LoVo (cell line): ENCODE results near the gene SLC6A12.

Source experiments
- DNase-seq: peaks from one replicate; pipeline ENCODE4 v3.0.0-alpha.2; 2016; ENCODE audit warnings: low spot score

The SLC6A12 gene

GRCh38 chr12:177336-177979 lies 36.5 kb downstream of the SLC6A12 start:
- DNase-seq = no peak

- peak; percentile 74 for DNase-seq
Measured at GRCh38 chr12:176321-177181, 37.4 kb downstream of the SLC6A12 start.

GRCh38 chr12:175759-176158 lies 38.2 kb downstream of the SLC6A12 start:
- no peak for DNase-seq

DNA sequence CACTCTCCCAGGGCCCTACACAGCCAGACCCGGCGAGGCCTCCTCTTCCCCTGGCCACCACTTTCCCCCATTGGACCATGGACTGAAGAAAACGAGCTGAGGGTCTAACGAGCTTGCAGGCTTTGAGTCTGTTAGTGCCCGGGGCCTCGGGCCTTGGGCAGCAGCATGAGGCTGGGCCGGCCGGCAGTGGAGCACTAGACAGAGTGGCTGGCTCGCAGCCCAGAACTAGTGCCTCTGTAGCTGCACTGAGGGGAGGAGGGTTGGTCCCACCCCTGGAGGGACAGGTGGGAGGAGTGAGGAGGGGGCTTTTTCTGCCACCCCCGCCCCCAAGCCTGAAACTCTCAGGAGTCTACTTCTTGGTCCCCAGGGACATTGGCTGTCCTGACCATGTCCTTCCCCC lies 38.7 kb downstream of the SLC6A12 start:
- no peak for DNase-seq

- DNase-seq = no peak
Measured at GRCh38 chr12:174596-174995, 39.4 kb downstream of the SLC6A12 start.

DNA sequence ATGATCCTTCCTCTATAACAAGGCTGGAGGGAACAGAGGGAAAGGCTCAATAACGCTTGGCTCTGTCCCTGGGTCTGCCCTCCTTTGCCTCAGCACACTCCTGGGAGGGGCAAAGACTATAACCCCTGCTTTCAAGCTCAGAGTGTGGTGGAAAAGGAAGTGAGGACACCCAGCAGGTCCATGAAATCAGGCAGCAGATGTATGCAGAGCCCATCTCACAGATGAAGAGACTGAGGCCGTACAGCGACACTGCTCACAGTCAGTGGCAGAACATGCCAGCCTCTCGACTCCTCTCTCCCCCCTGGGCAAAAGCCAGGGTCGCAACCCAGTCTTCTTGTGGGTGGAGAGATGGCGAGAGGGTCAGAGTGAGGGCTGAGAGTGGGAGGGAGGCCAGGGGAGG lies 39.8 kb downstream of the SLC6A12 start:
- no peak for DNase-seq

- DNase-seq = no peak
Measured at GRCh38 chr12:172732-173161, 41.2 kb downstream of the SLC6A12 start.

DNA sequence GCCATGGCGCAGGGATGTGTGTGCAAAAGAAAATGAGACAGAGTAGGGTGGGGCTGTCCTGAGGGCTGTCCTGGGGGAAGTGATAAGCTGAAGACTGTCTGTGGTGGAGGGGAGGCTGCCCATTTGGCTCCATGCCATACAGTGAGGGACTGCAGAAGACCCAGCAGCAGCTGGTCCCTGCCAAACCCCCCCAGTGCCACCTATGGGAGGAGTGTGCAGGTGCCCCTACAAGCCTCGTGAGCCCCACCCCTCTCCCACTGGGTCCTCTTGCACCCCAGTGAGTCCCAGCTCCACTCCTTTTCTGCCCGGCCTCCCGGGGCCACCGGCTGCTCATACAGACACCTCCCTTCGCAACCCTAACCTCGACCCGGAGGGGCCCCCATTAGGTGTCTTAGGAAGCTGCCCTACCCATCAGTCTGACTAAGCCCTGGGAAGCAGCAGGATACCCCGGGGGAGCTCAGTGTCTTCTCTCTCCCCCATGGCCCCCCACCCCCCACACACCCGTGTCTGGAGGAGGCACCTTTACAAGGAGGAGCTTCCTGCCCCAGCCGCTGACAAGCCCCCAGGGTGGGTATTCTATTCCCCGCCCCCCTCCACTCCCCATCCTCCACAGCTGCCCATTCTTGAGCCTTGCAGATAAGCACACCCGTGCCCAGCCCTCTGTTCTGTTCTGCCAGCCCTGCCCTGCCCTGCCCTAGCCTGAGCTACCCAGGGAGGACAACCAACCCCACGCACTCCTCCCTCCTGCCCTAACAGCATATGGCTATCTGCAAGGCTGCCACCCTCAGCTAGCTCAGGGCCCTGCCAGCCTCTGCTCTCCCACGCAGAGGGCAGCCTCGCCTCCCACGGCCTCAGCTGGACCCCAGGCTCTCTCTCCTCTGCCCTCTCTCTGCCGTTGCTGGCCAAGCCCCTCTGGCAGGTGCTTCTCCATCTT lies 41.9 kb downstream of the SLC6A12 start:
- DNase-seq = no peak

- no peak for DNase-seq
Measured at GRCh38 chr12:171276-171675, 42.7 kb downstream of the SLC6A12 start.

GRCh38 chr12:170371-171225 lies 43.4 kb downstream of the SLC6A12 start:
- no peak for DNase-seq

GRCh38 chr12:169528-170370 lies 44.2 kb downstream of the SLC6A12 start:
- no peak for DNase-seq

DNA sequence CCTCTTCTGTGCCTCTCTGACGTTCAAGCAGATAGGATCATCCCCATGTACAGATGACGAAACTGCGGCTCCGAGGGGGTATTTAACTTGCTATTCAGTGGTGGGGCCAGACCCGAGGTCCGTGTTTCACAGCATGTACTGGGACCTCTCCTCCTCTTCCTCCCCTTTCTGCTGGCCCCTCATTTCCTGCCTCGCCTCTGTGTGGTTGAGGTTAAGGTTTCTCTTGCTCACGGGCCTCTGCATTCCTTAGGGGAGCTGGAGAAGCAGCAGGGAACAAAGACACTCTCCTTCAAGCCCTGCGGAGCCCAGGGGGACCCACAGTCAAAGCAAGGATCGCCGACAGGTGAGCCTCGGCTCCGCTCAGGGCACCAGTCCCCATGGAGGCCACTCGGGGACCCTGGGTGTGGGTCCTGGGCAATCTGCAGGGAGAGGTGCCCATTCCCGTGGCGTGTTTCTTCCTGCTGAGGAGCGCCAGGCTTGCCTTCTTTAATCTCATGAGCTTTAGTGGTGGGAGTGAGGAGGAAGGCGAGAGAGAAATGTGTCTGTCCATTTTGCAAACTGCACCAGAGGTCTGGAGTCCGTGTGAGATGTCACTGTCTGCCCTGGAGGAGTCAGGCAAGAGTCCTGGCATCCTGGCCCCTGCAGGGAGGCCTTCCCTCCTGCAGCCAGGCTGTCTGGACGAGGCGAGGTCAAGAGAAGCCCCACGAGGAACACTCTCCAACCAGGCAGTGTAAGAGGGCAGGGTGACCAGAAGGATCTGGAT lies 45.0 kb downstream of the SLC6A12 start:
- no peak for DNase-seq

DNA sequence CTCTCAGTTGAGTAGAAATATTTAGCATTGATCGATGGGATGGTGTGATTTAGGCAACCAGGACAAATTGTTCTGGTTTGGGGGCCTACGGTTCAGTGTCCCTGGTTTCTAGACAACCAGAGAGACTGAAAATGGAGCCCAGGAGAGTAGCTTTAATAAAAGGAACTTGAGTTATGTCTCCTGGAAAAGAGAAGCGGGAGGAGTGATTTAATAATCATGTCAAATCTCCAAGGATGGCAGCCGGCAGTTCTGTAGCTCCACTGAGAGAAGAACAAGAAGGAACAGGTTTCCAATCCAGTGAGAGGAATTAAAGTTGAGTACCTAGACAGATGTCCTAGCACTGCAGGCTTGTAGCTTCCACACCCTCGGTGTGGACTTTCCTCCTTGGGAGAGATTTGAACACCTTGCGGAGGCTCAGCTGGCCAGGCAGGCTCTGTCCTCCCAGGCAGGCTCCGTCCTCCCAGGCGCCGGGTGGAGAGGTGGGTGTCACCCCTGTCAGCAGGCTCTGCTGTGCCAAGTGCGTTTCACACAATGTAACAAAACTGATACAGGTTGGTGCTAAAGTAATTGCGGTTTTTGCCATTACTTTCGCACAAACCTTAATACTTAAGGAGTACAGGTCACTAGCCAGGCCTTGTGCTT lies 45.9 kb downstream of the SLC6A12 start:
- no peak for DNase-seq

DNA sequence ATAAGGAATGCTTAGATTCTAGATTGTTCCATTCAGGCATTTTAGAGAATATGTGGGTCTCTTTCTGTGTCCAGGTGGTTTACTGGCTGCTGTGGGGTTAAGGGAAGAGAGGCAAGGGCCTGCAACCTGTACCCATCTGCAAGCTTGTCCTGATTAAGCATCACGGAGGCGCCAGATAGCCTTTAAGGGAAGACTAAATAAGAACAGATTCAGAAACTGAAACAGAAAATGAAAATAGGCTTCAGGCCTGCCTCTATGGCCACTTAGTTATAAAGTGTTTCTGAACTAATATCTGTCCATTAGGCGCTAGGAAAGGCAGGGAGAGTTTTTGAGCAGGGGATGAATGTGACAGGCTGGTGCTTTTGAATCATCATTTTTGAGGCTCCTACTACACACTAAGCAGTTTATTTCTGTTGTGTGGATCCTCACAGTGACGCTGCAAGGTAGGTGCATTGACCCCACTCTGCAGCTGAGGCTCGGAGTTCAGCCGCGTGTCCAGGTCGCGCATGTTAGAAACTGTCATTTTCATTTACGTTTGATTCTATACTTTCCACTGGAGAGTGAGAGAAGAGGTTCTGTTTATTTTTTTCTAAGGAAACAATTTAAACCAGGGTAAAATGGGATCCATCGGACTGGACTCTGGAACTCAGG lies 47.4 kb downstream of the SLC6A12 start:
- no peak for DNase-seq

- no peak for DNase-seq
Measured at GRCh38 chr12:165862-166368, 48.0 kb downstream of the SLC6A12 start.

DNA sequence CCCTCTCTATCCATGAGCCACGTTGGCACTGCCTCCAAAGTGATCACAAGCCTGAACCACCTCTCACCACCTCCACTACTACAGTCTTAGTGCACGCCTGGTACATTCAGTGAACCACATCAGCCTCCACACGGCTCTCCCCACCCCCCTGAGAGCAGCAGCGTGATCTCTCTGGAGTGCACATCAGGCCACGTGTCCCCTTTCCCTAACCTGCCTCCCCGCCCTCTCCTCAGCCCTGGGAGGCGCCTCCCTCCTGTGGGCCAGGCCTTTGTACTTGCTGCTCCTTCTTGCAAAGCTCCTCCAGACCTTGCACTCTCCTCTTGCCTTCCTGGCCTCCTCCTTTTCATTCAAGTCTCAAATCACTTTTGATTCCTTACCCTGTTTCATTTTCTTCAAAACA lies 49.8 kb downstream of the SLC6A12 start:
- no peak for DNase-seq

- no peak for DNase-seq
Measured at GRCh38 chr12:163406-163986, 50.5 kb downstream of the SLC6A12 start.
